PC-9 (cell line): ENCODE data around the gene IMMP2L. TPM values are rescaled to one million over a fixed set of nuclear protein-coding genes. Genes with fewer than 3 reads are reported as not detected.

Experiments used
- BruUV-seq: library from RNA; stranded (reverse); fragments of 400-500 nt; replicated peaks from 2 replicates; lab custom pipeline; 2021; lab: Mats Ljungman, UMichigan
- CTCF ChIA-PET: fragments of 300-600 bp; sonication (Branson Sonifier 250); formaldehyde crosslinking; loops from one replicate; lab custom pipeline; 2022; ENCODE audit warnings: antibody characterized with exemption; lab: Charles Lee
- POLR2A ChIA-PET: fragments of 300-600 bp; sonication (Branson Sonifier 250); formaldehyde crosslinking; loops from one replicate; lab custom pipeline; 2022; ENCODE audit warnings: antibody characterized with exemption; ENCODE audit not compliant: unreplicated experiment; lab: Charles Lee
- DNase-seq, 2 experiments: peaks; one replicate each; pipeline versions ENCODE4 v3.0.0 to v3.0.0-alpha.2; 2015 to 2022; ENCODE audit warnings: mixed read lengths in 1 of 2
- H2AFZ ChIP-seq: fragments of 200-600 bp; sonication (generic); 2 replicates; pipeline ENCODE4 v1.8.1; 2017; ENCODE audit warnings: antibody characterized with exemption
- H3F3A ChIP-seq: fragments of 200-600 bp; sonication (generic); 2 replicates; pipeline ENCODE4 v1.8.1; 2017; ENCODE audit warnings: antibody characterized with exemption, mild to moderate bottlenecking, low read depth; ENCODE audit not compliant: insufficient read depth
- H3K27ac ChIP-seq: fragments of 200-600 bp; sonication (generic); 2 replicates; pipeline ENCODE4 v1.6.1; 2016; ENCODE audit warnings: mixed run types
- H3K27me3 ChIP-seq: fragments of 200-600 bp; sonication (generic); 2 replicates; pipeline ENCODE4 v1.6.1; 2016; ENCODE audit warnings: low read depth, mixed run types; ENCODE audit not compliant: insufficient read depth
- H3K36me3 ChIP-seq: fragments of 200-600 bp; sonication (generic); 2 replicates; pipeline ENCODE4 v1.6.1; 2016; ENCODE audit warnings: low read depth, mixed run types
- H3K4me1 ChIP-seq: fragments of 200-600 bp; sonication (generic); replicated peaks from 2 replicates; pipeline ENCODE4 v1.6.1; 2016; ENCODE audit warnings: mixed run types; ENCODE audit not compliant: insufficient read depth
- H3K4me2 ChIP-seq: fragments of 200-600 bp; sonication (generic); 2 replicates; pipeline ENCODE4 v1.6.1; 2017; ENCODE audit warnings: mixed run types
- H3K4me3 ChIP-seq: fragments of 200-600 bp; sonication (generic); 2 replicates; pipeline ENCODE4 v1.6.1; 2016; ENCODE audit warnings: mixed run types
- H3K79me2 ChIP-seq: fragments of 200-600 bp; sonication (generic); 2 replicates; pipeline ENCODE4 v1.6.1; 2017; ENCODE audit warnings: low read depth, mixed run types
- H3K9me2 ChIP-seq: fragments of 200-600 bp; sonication (generic); 2 replicates; pipeline ENCODE4 v1.8.1; 2017; ENCODE audit warnings: mild to moderate bottlenecking; ENCODE audit not compliant: insufficient read depth
- H3K9me3 ChIP-seq: fragments of 200-600 bp; sonication (generic); 2 replicates; pipeline ENCODE4 v1.8.1; 2016; ENCODE audit warnings: low read depth; ENCODE audit not compliant: insufficient read depth
- H4K20me1 ChIP-seq: fragments of 200-600 bp; sonication (generic); 2 replicates; pipeline ENCODE4 v1.8.1; 2017; ENCODE audit not compliant: insufficient read depth
- CTCF ChIP-seq: fragments of 200-600 bp; sonication (generic); conservative IDR thresholded peaks from 2 replicates; pipeline ENCODE4 v1.6.1; 2017; ENCODE audit warnings: mixed run types, antibody characterized with exemption, mild to moderate bottlenecking, moderate library complexity
- EZH2 ChIP-seq: fragments of 200-600 bp; sonication (generic); IDR thresholded peaks from 2 replicates; pipeline ENCODE4 v1.8.0; 2017; ENCODE audit warnings: antibody characterized with exemption, low read depth
- intact Hi-C: fragments of 100-400 bp; cut with micrococcal nuclease; formaldehyde crosslinking; loops from one replicate; pipeline ENCODE4 v1.10.0; 2022; ENCODE audit not compliant: unreplicated experiment
- total RNA-seq: library from RNA; stranded (reverse); gene quantifications from 2 replicates; pipeline ENCODE4 v1.2.3, GENCODE V29; 2021

IMMP2L gene
- total RNA-seq, 1 experiment from 2014 or later = 40.5 TPM

DNA sequence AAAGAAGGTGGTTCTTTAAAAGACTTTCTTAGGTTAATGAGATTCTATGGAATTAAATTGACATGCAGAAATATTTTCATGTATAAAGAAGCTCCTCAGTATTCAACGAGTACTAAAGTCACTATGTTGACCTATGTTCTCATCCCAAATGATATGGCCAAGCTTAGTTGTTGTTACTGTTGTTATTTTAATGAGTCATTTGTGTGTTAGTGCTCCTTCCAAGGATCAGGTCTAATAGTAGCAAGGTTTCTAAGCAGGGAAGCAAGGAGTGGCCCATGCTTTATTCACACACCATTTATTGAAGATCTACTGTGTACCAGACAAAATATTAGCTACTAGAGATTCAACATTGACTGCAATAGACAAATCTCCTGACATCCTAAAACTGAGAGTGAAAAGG is 429.5 kb downstream of the IMMP2L start:
- intact Hi-C loops = no loop called here
- Histone ChIP-seq H3K9me3 (no peaks in the 10 kb centered on the region), H3K27me3 (no peaks in the 10 kb centered on the region), H3K36me3 (no peaks in the 10 kb centered on the region), H3K4me1 (0 out of 2 replicates have a peak, but pooled peaks cover 4% of the 10 kb centered on the region), H3K27ac (no peak overlapping the region), H3K9me2 (no peaks in the 10 kb centered on the region; the same call in 1 of the 2 replicates), H3F3A (no peaks in the 10 kb centered on the region), H4K20me1 (no peaks in the 10 kb centered on the region), H3K4me3 (no peak overlapping the region), H2AFZ (no peak overlapping the region), H3K4me2 (no peak overlapping the region), H3K79me2 (no peaks in the 10 kb centered on the region)
- BruUV-seq = no TSS peak
- TF ChIP-seq CTCF (no peak), EZH2 (no peak)
- DNase-seq = no peak
- POLR2A ChIA-PET = no interaction called here
- CTCF ChIA-PET = no interaction called here

GRCh38 chr7:111129435-111129834 is 432.9 kb downstream of the IMMP2L start:
- BruUV-seq = no TSS peak
- ChIA-PET CTCF (no interaction called here), POLR2A (no interaction called here)
- no peaks in the 10 kb centered on the region for H3K4me1 ChIP-seq
- H3K27me3 ChIP-seq = no peaks in the 10 kb centered on the region
- H4K20me1 ChIP-seq = no peaks in the 10 kb centered on the region
- intact Hi-C loops = no loop called here
- no peak overlapping the region for H3K4me3 ChIP-seq
- no peak overlapping the region for H3K4me2 ChIP-seq
- no peaks in the 10 kb centered on the region for H3K9me2 ChIP-seq
- no peak for DNase-seq
- H2AFZ ChIP-seq = no peak overlapping the region
- H3K79me2 ChIP-seq = no peaks in the 10 kb centered on the region
- no peaks in the 10 kb centered on the region for H3F3A ChIP-seq
- no peak overlapping the region for H3K27ac ChIP-seq
- H3K9me3 ChIP-seq = no peaks in the 10 kb centered on the region
- H3K36me3 ChIP-seq = no peaks in the 10 kb centered on the region
- TF ChIP-seq CTCF (no peak), EZH2 (no peak)

DNA sequence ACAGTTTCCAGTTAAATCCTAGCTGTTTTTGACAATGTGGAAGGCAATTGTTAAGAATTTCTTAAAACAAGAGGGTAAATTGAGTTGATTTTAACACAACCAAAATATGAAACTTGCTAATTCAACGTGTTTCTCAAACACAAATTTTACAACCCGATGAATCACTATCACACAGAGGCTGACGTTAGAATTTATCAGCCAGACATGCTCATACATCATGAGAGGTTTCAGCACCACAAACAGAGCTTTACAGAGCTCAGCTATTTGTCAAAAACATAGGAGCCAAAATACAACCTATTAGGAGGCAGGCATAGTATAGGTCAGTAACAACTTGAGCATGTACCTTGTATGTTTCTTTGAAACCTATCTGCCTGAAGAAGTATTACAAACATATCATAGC is 435.3 kb downstream of the IMMP2L start:
- Histone ChIP-seq H2AFZ (no peak overlapping the region), H4K20me1 (no peaks in the 10 kb centered on the region), H3F3A (no peaks in the 10 kb centered on the region), H3K4me2 (no peak overlapping the region), H3K9me3 (no peaks in the 10 kb centered on the region), H3K27me3 (no peaks in the 10 kb centered on the region), H3K9me2 (no peaks in the 10 kb centered on the region), H3K79me2 (no peaks in the 10 kb centered on the region), H3K4me1 (no peaks in the 10 kb centered on the region), H3K4me3 (no peak overlapping the region), H3K27ac (no peak overlapping the region), H3K36me3 (no peaks in the 10 kb centered on the region)
- no TSS peak for BruUV-seq
- intact Hi-C loops = no loop called here
- POLR2A ChIA-PET = no interaction called here
- TF ChIP-seq CTCF (no peak), EZH2 (no peak)
- no peak for DNase-seq
- CTCF ChIA-PET = no interaction called here
